ENCODE data around the gene KIF7.

DNA sequence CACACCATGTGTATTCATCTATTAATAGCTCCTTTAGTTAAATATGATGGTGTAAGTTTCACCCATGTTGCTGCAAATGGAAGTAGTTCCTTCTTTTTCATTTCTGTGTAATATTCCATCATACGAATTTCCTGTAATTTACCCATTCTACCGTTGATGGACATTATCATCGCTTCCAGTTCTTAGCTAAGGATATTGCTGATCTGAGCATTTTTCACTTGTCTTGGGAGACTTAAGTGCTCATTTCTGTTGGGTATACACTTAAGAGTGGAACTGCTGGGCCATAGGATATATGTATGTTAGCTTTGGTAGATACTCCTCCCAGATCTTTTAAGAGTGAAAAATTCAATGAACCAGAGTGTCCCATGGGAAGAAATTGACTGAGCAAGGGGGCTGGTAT is 12.9 kb upstream of the KIF7 start:
- TF ChIP-seq, protein P1, sequence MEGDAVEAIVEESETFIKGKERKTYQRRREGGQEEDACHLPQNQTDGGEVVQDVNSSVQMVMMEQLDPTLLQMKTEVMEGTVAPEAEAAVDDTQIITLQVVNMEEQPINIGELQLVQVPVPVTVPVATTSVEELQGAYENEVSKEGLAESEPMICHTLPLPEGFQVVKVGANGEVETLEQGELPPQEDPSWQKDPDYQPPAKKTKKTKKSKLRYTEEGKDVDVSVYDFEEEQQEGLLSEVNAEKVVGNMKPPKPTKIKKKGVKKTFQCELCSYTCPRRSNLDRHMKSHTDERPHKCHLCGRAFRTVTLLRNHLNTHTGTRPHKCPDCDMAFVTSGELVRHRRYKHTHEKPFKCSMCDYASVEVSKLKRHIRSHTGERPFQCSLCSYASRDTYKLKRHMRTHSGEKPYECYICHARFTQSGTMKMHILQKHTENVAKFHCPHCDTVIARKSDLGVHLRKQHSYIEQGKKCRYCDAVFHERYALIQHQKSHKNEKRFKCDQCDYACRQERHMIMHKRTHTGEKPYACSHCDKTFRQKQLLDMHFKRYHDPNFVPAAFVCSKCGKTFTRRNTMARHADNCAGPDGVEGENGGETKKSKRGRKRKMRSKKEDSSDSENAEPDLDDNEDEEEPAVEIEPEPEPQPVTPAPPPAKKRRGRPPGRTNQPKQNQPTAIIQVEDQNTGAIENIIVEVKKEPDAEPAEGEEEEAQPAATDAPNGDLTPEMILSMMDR (IDR thresholded peaks at IDR 0.05; ENCODE audit: poor library complexity, severe bottlenecking), result no peak
- TF ChIP-seq EZH2 (IDR thresholded peaks at IDR 0.05; ENCODE audit: borderline replicate concordance, insufficient read depth, low read length, poor library complexity, severe bottlenecking) (no peak), MXI1 (conservative IDR thresholded peaks at IDR 0.05; ENCODE audit: poor library complexity, severe bottlenecking) (no peak), POLR2AphosphoS5 (IDR thresholded peaks at IDR 0.05) (no peak), RAD21 (conservative IDR thresholded peaks at IDR 0.05) (no peak), SMC3 (conservative IDR thresholded peaks at IDR 0.05; ENCODE audit: poor library complexity) (no peak)
